Inflammatory macrophage treated with lipopolysaccharide for 1 hour (primary cell): Measurements from ENCODE around the gene CD248.
"Not testable (repeated sequence)": the region's sequence is repeated elsewhere in the genome, so short reads cannot be mapped to it uniquely, and the experiment has no call there.

Experiments used
- DNase-seq, 2 donors: peaks; one replicate each; pipeline ENCODE4 v3.0.0-alpha.2; 2020 to 2022

CD248 gene

GRCh38 chr11:66311965-66312548 is 4.8 kb downstream of the CD248 start:
- DNase-seq = peak; percentile 80 to 84

- DNase-seq = no peak
Measured at GRCh38 chr11:66311470-66311964, 5.3 kb downstream of the CD248 start.

GRCh38 chr11:66310803-66311440 is 5.9 kb downstream of the CD248 start:
- DNase-seq = not testable (repeated sequence)

GRCh38 chr11:66310324-66310723 is 6.5 kb downstream of the CD248 start:
- DNase-seq = no peak

- peak in 1 of 2 donors; percentile 51 for DNase-seq
Measured at GRCh38 chr11:66309475-66309874, 7.4 kb downstream of the CD248 start.

- DNase-seq = no peak
Measured at GRCh38 chr11:66302656-66303055, 14.2 kb downstream of the CD248 start.

GRCh38 chr11:66299186-66299585 is 17.7 kb downstream of the CD248 start:
- peak; percentile 32 to 70 for DNase-seq

- DNase-seq = no peak
Measured at GRCh38 chr11:66297610-66298009, 19.2 kb downstream of the CD248 start.

- DNase-seq = no peak
Measured at GRCh38 chr11:66294626-66295620, 21.9 kb downstream of the CD248 start.

- DNase-seq = no peak
Measured at GRCh38 chr11:66293777-66294625, 22.8 kb downstream of the CD248 start.

- DNase-seq = no peak
Measured at GRCh38 chr11:66293352-66293751, 23.5 kb downstream of the CD248 start.

GRCh38 chr11:66292543-66293332 is 24.1 kb downstream of the CD248 start:
- DNase-seq = no peak

- no peak for DNase-seq
Measured at GRCh38 chr11:66291706-66292542, 24.9 kb downstream of the CD248 start, which contains the start of gene TMEM151A. Gene TMEM151A, plus strand, starts transcription at chr11:66291894. Its CDS starts 120 bp downstream, at chr11:66292014.

GRCh38 chr11:66291303-66291705 is 25.5 kb downstream of the CD248 start:
- DNase-seq = no peak

GRCh38 chr11:66290330-66290621 is 26.6 kb downstream of the CD248 start:
- no peak for DNase-seq

GRCh38 chr11:66289548-66290329 is 27.1 kb downstream of the CD248 start:
- DNase-seq = peak; percentile 65 to 79

- DNase-seq = peak; percentile 97 to 99
Measured at GRCh38 chr11:66288671-66289547, 27.9 kb downstream of the CD248 start, which contains the start of gene YIF1A. Gene YIF1A, minus strand, starts transcription at chr11:66289143. Its CDS starts 158 bp downstream, at chr11:66288985.

- DNase-seq = no peak
Measured at GRCh38 chr11:66287889-66288670, 28.8 kb downstream of the CD248 start.
